Endothelial cell (in vitro differentiated cells): ENCODE results near the gene FXR1. TPM values are rescaled to one million over a fixed set of nuclear protein-coding genes. Genes with fewer than 3 reads are reported as not detected.

Experiments
- DNase-seq: peaks from one replicate; pipeline ENCODE4 v3.0.0; 2021; ENCODE audit warnings: low spot score
- H3K27ac Mint-ChIP-seq: one replicate; pipeline ENCODE4 v1.8.0; 2021; ENCODE audit warnings: mixed read lengths, inconsistent platforms; ENCODE audit not compliant: unreplicated experiment
- H3K27me3 Mint-ChIP-seq: one replicate; pipeline ENCODE4 v1.8.0; 2021; ENCODE audit warnings: mild to moderate bottlenecking, moderate library complexity, mixed read lengths, inconsistent platforms; ENCODE audit not compliant: unreplicated experiment
- H3K36me3 Mint-ChIP-seq: one replicate; pipeline ENCODE4 v1.8.0; 2021; ENCODE audit warnings: mild to moderate bottlenecking, low read depth, mixed read lengths, inconsistent platforms; ENCODE audit not compliant: unreplicated experiment
- H3K4me1 Mint-ChIP-seq: one replicate; pipeline ENCODE4 v1.8.0; 2021; ENCODE audit warnings: mild to moderate bottlenecking, mixed read lengths, inconsistent platforms; ENCODE audit not compliant: unreplicated experiment
- H3K4me3 Mint-ChIP-seq: one replicate; pipeline ENCODE4 v1.8.0; 2021; ENCODE audit warnings: mild to moderate bottlenecking, mixed read lengths, inconsistent platforms; ENCODE audit not compliant: unreplicated experiment
- H3K9me3 Mint-ChIP-seq: one replicate; pipeline ENCODE4 v1.8.0; 2021; ENCODE audit warnings: mixed read lengths, inconsistent platforms; ENCODE audit not compliant: unreplicated experiment
- total RNA-seq: library from RNA; stranded (reverse); fragmentation: NEBNext Ultra II Directional; extraction: Animal tissue kit (Norgen Biotek cat#: 25700); gene quantifications from one replicate; pipeline ENCODE4 v1.2.1, GENCODE V29; 2021; ENCODE audit not compliant: unreplicated experiment
- TF ChIP-seq, protein P1 (sequence below): fragments of 200-600 bp; sonication (generic); IDR thresholded peaks from one replicate; pipeline ENCODE4 v1.5.0; 2021; ENCODE audit warnings: antibody characterized with exemption; ENCODE audit not compliant: unreplicated experiment

The FXR1 gene
- total RNA-seq, 1 donor from 2014 or later: 219 TPM

GRCh38 chr3:181009225-181009624 lies 96.8 kb downstream of the FXR1 start:
- Mint-ChIP-seq H3K4me1 (no peaks in the 10 kb centered on the region), H3K9me3 (no peaks in the 10 kb centered on the region), H3K27me3 (no peaks in the 10 kb centered on the region), H3K36me3 (no peaks in the 10 kb centered on the region), H3K27ac (no peak overlapping the region), H3K4me3 (no peak overlapping the region)
- no peak for DNase-seq
- TF ChIP-seq, protein P1, sequence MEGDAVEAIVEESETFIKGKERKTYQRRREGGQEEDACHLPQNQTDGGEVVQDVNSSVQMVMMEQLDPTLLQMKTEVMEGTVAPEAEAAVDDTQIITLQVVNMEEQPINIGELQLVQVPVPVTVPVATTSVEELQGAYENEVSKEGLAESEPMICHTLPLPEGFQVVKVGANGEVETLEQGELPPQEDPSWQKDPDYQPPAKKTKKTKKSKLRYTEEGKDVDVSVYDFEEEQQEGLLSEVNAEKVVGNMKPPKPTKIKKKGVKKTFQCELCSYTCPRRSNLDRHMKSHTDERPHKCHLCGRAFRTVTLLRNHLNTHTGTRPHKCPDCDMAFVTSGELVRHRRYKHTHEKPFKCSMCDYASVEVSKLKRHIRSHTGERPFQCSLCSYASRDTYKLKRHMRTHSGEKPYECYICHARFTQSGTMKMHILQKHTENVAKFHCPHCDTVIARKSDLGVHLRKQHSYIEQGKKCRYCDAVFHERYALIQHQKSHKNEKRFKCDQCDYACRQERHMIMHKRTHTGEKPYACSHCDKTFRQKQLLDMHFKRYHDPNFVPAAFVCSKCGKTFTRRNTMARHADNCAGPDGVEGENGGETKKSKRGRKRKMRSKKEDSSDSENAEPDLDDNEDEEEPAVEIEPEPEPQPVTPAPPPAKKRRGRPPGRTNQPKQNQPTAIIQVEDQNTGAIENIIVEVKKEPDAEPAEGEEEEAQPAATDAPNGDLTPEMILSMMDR: no peak

GRCh38 chr3:181017690-181018089 lies 105.2 kb downstream of the FXR1 start:
- H3K9me3 Mint-ChIP-seq: no peaks in the 10 kb centered on the region
- no peak overlapping the region for H3K27ac Mint-ChIP-seq
- H3K27me3 Mint-ChIP-seq: peaks cover 2% of the 10 kb centered on the region
- TF ChIP-seq, protein P1: no peak
- H3K4me3 Mint-ChIP-seq: no peak overlapping the region
- no peaks in the 10 kb centered on the region for H3K4me1 Mint-ChIP-seq
- no peaks in the 10 kb centered on the region for H3K36me3 Mint-ChIP-seq
- DNase-seq: no peak

- Mint-ChIP-seq H3K36me3 (no peaks in the 10 kb centered on the region), H3K27me3 (no peaks in the 10 kb centered on the region), H3K27ac (no peak overlapping the region), H3K9me3 (no peaks in the 10 kb centered on the region), H3K4me3 (no peak overlapping the region), H3K4me1 (no peaks in the 10 kb centered on the region)
- DNase-seq: no peak
- TF ChIP-seq, protein P1: no peak
Measured at GRCh38 chr3:181025204-181025603, 112.7 kb downstream of the FXR1 start.

DNA sequence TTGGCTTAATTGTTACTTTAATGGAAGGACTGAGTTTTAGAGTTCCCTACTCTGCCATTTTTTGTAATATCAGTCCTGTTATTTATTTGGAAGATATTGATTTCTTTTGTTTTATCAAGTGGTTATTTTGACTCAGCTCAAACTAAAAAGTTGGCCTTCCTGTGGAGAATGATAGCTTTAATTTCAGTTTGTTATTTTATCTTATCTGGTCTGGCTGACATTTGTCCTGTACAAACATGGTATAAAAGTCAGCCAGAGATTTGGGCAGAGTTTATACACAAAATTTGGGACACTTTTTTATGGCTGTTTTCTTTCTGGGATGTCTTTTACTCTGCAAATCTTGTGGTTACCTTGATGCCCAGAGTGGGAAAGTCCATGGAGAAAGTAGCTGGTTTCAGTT lies 118.5 kb downstream of the FXR1 start:
- TF ChIP-seq, protein P1: no peak
- H3K4me1 Mint-ChIP-seq: no peaks in the 10 kb centered on the region
- H3K4me3 Mint-ChIP-seq: no peak overlapping the region
- no peaks in the 10 kb centered on the region for H3K36me3 Mint-ChIP-seq
- H3K27me3 Mint-ChIP-seq: no peaks in the 10 kb centered on the region
- no peak overlapping the region for H3K27ac Mint-ChIP-seq
- no peak for DNase-seq
- no peaks in the 10 kb centered on the region for H3K9me3 Mint-ChIP-seq

Other genes with a start within 250 kb of the FXR1 start
- gene CCDC39, start 233.2 kb upstream of the FXR1 start, total RNA-seq: 0.46 TPM
- gene DNAJC19, start 77.1 kb downstream of the FXR1 start, total RNA-seq: 37.5 TPM